ENCODE data around the gene PRKAG2.
"Not testable (repeated sequence)": the region's sequence is repeated elsewhere in the genome, so short reads cannot be mapped to it uniquely, and the experiment has no call there.

The PRKAG2 gene

GRCh38 chr7:151541709-151542499, 335.0 kb downstream of the PRKAG2 start:
- Histone ChIP-seq H3K27ac (no peak overlapping the region), H3K4me3 (no peak overlapping the region)
- no peak for TF ChIP-seq CTCF (IDR thresholded peaks at IDR 0.05)
- no peak for DNase-seq (ENCODE audit: low spot score)

GRCh38 chr7:151540146-151540545, 336.8 kb downstream of the PRKAG2 start:
- Histone ChIP-seq H3K27ac (no peak overlapping the region), H3K4me3 (no peak overlapping the region)
- TF ChIP-seq CTCF (IDR thresholded peaks at IDR 0.05) = no peak
- DNase-seq (ENCODE audit: low spot score) = no peak

GRCh38 chr7:151539088-151539671, 337.7 kb downstream of the PRKAG2 start:
- TF ChIP-seq CTCF (IDR thresholded peaks at IDR 0.05) = no peak
- DNase-seq (ENCODE audit: low spot score) = no peak
- H3K4me3 ChIP-seq = no peak overlapping the region

GRCh38 chr7:151537818-151538561, 338.9 kb downstream of the PRKAG2 start:
- TF ChIP-seq CTCF (IDR thresholded peaks at IDR 0.05) = no peak
- DNase-seq (ENCODE audit: low spot score) = no peak
- H3K4me3 ChIP-seq = no peak overlapping the region
- H3K27ac ChIP-seq = peak overlapping the region in 1 of 2 donors; percentile 9

More at GRCh38 chr7:151539088-151539671, 337.7 kb downstream of the PRKAG2 start:
- H3K27ac ChIP-seq = peak overlapping the region; percentile 1 to 34

- H3K27ac ChIP-seq; DNase-seq (ENCODE audit: low spot score); H3K4me3 ChIP-seq: not testable (repeated sequence)
Measured at GRCh38 chr7:151536178-151536577, 340.7 kb downstream of the PRKAG2 start.

- no peak overlapping the region for H3K4me3 ChIP-seq
- no peak for DNase-seq (ENCODE audit: low spot score)
Measured at GRCh38 chr7:151529842-151530241, 347.1 kb downstream of the PRKAG2 start.

More at GRCh38 chr7:151529842-151530241, 347.1 kb downstream of the PRKAG2 start:
- TF ChIP-seq CTCF (IDR thresholded peaks at IDR 0.05) = no peak
- no peak overlapping the region for H3K27ac ChIP-seq

Measured in coronary artery (tissue), 2 donors.